H1 (cell line): ENCODE results near the gene PRKAR2A. TPM values are rescaled to one million over a fixed set of nuclear protein-coding genes. Genes with fewer than 3 reads are reported as not detected.

Source experiments
- CTCF ChIA-PET: fragments of 300-600 bp; sonication (Branson Sonifier 250); formaldehyde crosslinking; loops from one replicate; lab custom pipeline; 2021; ENCODE audit not compliant: partially characterized antibody; lab: Charles Lee
- POLR2A ChIA-PET: fragments of 300-600 bp; sonication (Branson Sonifier 250); formaldehyde crosslinking; loops from one replicate; lab custom pipeline; 2021; ENCODE audit warnings: inconsistent platforms; ENCODE audit not compliant: partially characterized antibody; lab: Charles Lee
- DNase-seq, 2 experiments: peaks; one replicate each; pipeline versions ENCODE4 v3.0.0 to v3.0.0-alpha.2; 2010 to 2022; ENCODE audit warnings: low spot score in 2 of 2, low read depth in 1 of 2, mixed read lengths in 1 of 2
- FAIRE-seq: peaks from 2 replicates; lab custom pipeline; 2011; peaks lifted over from hg19 to GRCh38; lab: Jason Lieb, UNC
- H2AFZ ChIP-seq: 2 replicates; pipeline ENCODE4 v1.8.1; 2012; ENCODE audit warnings: low read length, inconsistent platforms
- H2AK5ac ChIP-seq: 2 replicates; pipeline ENCODE4 v1.6.1; 2013; ENCODE audit warnings: low read depth, low read length
- H2BK120ac ChIP-seq: replicated peaks from 2 replicates; pipeline ENCODE3; 2013; ENCODE audit warnings: low read depth, low read length, inconsistent platforms
- H2BK12ac ChIP-seq: 2 replicates; pipeline ENCODE4 v1.6.1; 2013; ENCODE audit warnings: low read depth, low read length
- H2BK15ac ChIP-seq: 2 replicates; pipeline ENCODE4 v1.6.1; 2013; ENCODE audit warnings: low read length
- H2BK20ac ChIP-seq: 2 replicates; pipeline ENCODE4 v1.6.1; 2013; ENCODE audit warnings: low read length
- H2BK5ac ChIP-seq: 2 replicates; pipeline ENCODE4 v1.6.1; 2013; ENCODE audit warnings: low read depth, low read length
- H3K14ac ChIP-seq: 2 replicates; pipeline ENCODE4 v1.6.1; 2013; ENCODE audit warnings: inconsistent platforms; ENCODE audit not compliant: insufficient read length
- H3K18ac ChIP-seq: 2 replicates; pipeline ENCODE4 v1.6.1; 2013; ENCODE audit warnings: low read length; ENCODE audit errors: extremely low read depth
- H3K23ac ChIP-seq: 2 replicates; pipeline ENCODE4 v1.6.1; 2013; ENCODE audit warnings: inconsistent platforms; ENCODE audit not compliant: insufficient read length
- H3K23me2 ChIP-seq: 2 replicates; pipeline ENCODE4 v1.6.1; 2013; ENCODE audit warnings: low read depth, low read length
- H3K27ac ChIP-seq: 2 replicates; pipeline ENCODE4 v1.6.1; 2011; ENCODE audit warnings: low read depth, low read length, inconsistent platforms
- H3K27me3 ChIP-seq, 4 experiments: replicated peaks in 1 of 4; 1 replicate in 1 of 4; 2 replicates in 3 of 4; pipeline versions ENCODE4 v1.6.1 to v1.8.1; 2011 to 2013; ENCODE audit warnings: low read length in 3 of 4, mild to moderate bottlenecking in 3 of 4, inconsistent platforms in 2 of 4, mixed read lengths in 2 of 4, moderate library complexity in 1 of 4; ENCODE audit not compliant: control insufficient read depth in 3 of 4, insufficient read depth in 3 of 4; ENCODE audit errors: extremely low read depth in 1 of 4
- H3K36me3 ChIP-seq, 4 experiments: 2 replicates each; pipeline versions ENCODE4 v1.6.1 to v1.8.1; 2011 to 2013; ENCODE audit warnings: mild to moderate bottlenecking in 4 of 4, low read length in 3 of 4, moderate library complexity in 2 of 4, control low read depth in 1 of 4, inconsistent platforms in 1 of 4; ENCODE audit not compliant: insufficient read depth in 4 of 4, control insufficient read depth in 2 of 4
- H3K4ac ChIP-seq: replicated peaks from 2 replicates; pipeline ENCODE3; 2013; ENCODE audit warnings: low read length, low read depth, mixed read lengths, inconsistent platforms; ENCODE audit not compliant: insufficient read length
- H3K4me1 ChIP-seq, 4 experiments: replicated peaks in 1 of 4; 1 replicate in 1 of 4; 2 replicates in 3 of 4; pipeline versions ENCODE4 v1.6.1 to v1.8.1; 2011 to 2013; ENCODE audit warnings: low read length in 3 of 4, inconsistent platforms in 2 of 4, mixed read lengths in 1 of 4; ENCODE audit not compliant: insufficient read depth in 4 of 4, control insufficient read depth in 3 of 4
- H3K4me2 ChIP-seq, 2 experiments: 2 replicates each; pipeline versions ENCODE4 v1.6.1 to v1.8.1; 2011 to 2013; ENCODE audit warnings: low read depth in 2 of 2, low read length in 2 of 2, control low read depth in 1 of 2, inconsistent platforms in 1 of 2, mild to moderate bottlenecking in 1 of 2; ENCODE audit not compliant: insufficient read depth in 1 of 2
- H3K4me3 ChIP-seq, 4 experiments: fragments of 200-600, 300-600 bp in 1 of 4; sonication (generic), shearing (Covaris generic), sonication (Bioruptor Twin) in 1 of 4; 2 replicates each; pipeline versions ENCODE4 v1.5.1 to v1.8.1; 2011 to 2016; ENCODE audit warnings: low read length in 4 of 4, low read depth in 3 of 4, control low read depth in 2 of 4, inconsistent platforms in 2 of 4, mild to moderate bottlenecking in 2 of 4, mixed read lengths in 1 of 4, moderate library complexity in 1 of 4; ENCODE audit not compliant: insufficient read depth in 2 of 4; ENCODE audit errors: extremely low read depth in 1 of 4
- H3K56ac ChIP-seq: replicated peaks from 2 replicates; pipeline ENCODE3; 2013; ENCODE audit warnings: low read depth, mild to moderate bottlenecking, mixed read lengths, low read length, inconsistent platforms; ENCODE audit not compliant: insufficient read length
- H3K79me1 ChIP-seq: 2 replicates; pipeline ENCODE4 v1.6.1; 2013; ENCODE audit warnings: low read depth, low read length, control low read depth
- H3K79me2 ChIP-seq, 2 experiments: 2 replicates each; pipeline versions ENCODE4 v1.6.1 to v1.8.1; 2012 to 2013; ENCODE audit warnings: low read length in 2 of 2, mild to moderate bottlenecking in 2 of 2, inconsistent platforms in 1 of 2; ENCODE audit not compliant: insufficient read depth in 2 of 2, control insufficient read depth in 1 of 2
- H3K9ac ChIP-seq, 4 experiments: replicated peaks in 1 of 4; 1 replicate in 1 of 4; 2 replicates in 3 of 4; pipeline versions ENCODE4 v1.6.1 to v1.8.1; 2011 to 2013; ENCODE audit warnings: low read depth in 3 of 4, low read length in 3 of 4, control low read depth in 2 of 4, mild to moderate bottlenecking in 2 of 4, moderate library complexity in 2 of 4, inconsistent platforms in 1 of 4; ENCODE audit errors: extremely low read depth in 1 of 4
- H3K9me3 ChIP-seq, 2 experiments: 2 replicates each; pipeline versions ENCODE4 v1.6.1 to v1.8.1; 2012 to 2013; ENCODE audit warnings: mild to moderate bottlenecking in 2 of 2, moderate library complexity in 2 of 2, control low read depth in 1 of 2, inconsistent platforms in 1 of 2, low read depth in 1 of 2, low read length in 1 of 2, mixed read lengths in 1 of 2; ENCODE audit not compliant: insufficient read depth in 2 of 2
- H4K20me1 ChIP-seq, 2 experiments: replicated peaks in 1 of 2; 2 replicates each; pipeline versions ENCODE3 to v1.8.1; 2011 to 2013; ENCODE audit warnings: inconsistent platforms in 2 of 2, low read length in 2 of 2, mild to moderate bottlenecking in 1 of 2; ENCODE audit not compliant: insufficient read depth in 2 of 2, control insufficient read depth in 1 of 2
- H4K5ac ChIP-seq: 2 replicates; pipeline ENCODE4 v1.6.1; 2013; ENCODE audit warnings: low read length, low read depth, mixed read lengths, inconsistent platforms; ENCODE audit not compliant: insufficient read length
- H4K8ac ChIP-seq: 2 replicates; pipeline ENCODE4 v1.8.0; 2013; ENCODE audit warnings: mild to moderate bottlenecking, moderate library complexity, low read length, inconsistent platforms; ENCODE audit not compliant: insufficient read depth; ENCODE audit errors: extremely low read depth
- H4K91ac ChIP-seq: replicated peaks from 2 replicates; pipeline ENCODE3; 2013; ENCODE audit warnings: low read length, mixed read lengths, inconsistent platforms; ENCODE audit not compliant: insufficient read length
- BACH1 ChIP-seq: IDR thresholded peaks from 2 replicates; pipeline ENCODE4 v1.6.1; 2012; ENCODE audit warnings: low read length, improper control_type of control experiment
- CBX8 ChIP-seq: fragments of 300-800, 300-1000 bp; sonication (generic); IDR thresholded peaks from 2 replicates; pipeline ENCODE4 v1.7.1; 2016; ENCODE audit warnings: low read depth, low read length, borderline replicate concordance
- CHD1 ChIP-seq: IDR thresholded peaks from 2 replicates; pipeline ENCODE4 v1.6.1; 2012; ENCODE audit warnings: low read depth, low read length, improper control_type of control experiment
- EZH2 ChIP-seq: fragments of 200-600 bp; sonication (generic); IDR thresholded peaks from 2 replicates; pipeline ENCODE4 v1.7.1; 2012; ENCODE audit warnings: low read depth, mild to moderate bottlenecking, moderate library complexity, low read length, inconsistent platforms; ENCODE audit not compliant: severe bottlenecking
- FOSL1 ChIP-seq: IDR thresholded peaks from 2 replicates; pipeline ENCODE4 v1.6.1; 2011; ENCODE audit warnings: mild to moderate bottlenecking, low read depth, low read length, moderate library complexity; ENCODE audit not compliant: insufficient read depth
- GABPA ChIP-seq: IDR thresholded peaks from 2 replicates; pipeline ENCODE4 v1.6.1; 2011; ENCODE audit warnings: mild to moderate bottlenecking, low read length, moderate library complexity, borderline replicate concordance; ENCODE audit not compliant: insufficient read depth
- NANOG ChIP-seq: IDR thresholded peaks from 2 replicates; pipeline ENCODE4 v1.6.1; 2011; ENCODE audit warnings: low read length, low read depth, mild to moderate bottlenecking, inconsistent platforms; ENCODE audit not compliant: insufficient read depth, poor library complexity, severe bottlenecking
- PHF8 ChIP-seq: fragments of 200-600 bp; sonication (generic); conservative IDR thresholded peaks from 2 replicates; pipeline ENCODE4 v1.7.1; 2012; ENCODE audit warnings: low read depth, mild to moderate bottlenecking, inconsistent platforms, low read length, moderate library complexity
- POU5F1 ChIP-seq: IDR thresholded peaks from 2 replicates; pipeline ENCODE4 v1.6.1; 2011; ENCODE audit warnings: low read depth, mild to moderate bottlenecking, low read length, moderate library complexity
- SAP30 ChIP-seq: fragments of 300-600 bp; sonication (generic); IDR thresholded peaks from 2 replicates; pipeline ENCODE4 v1.7.1; 2012; ENCODE audit warnings: low read length, moderate library complexity, mild to moderate bottlenecking, inconsistent platforms; ENCODE audit not compliant: insufficient read depth, insufficient replicate concordance
- SP1 ChIP-seq: IDR thresholded peaks from 2 replicates; pipeline ENCODE4 v1.6.1; 2011; ENCODE audit warnings: low read depth, low read length
- SP2 ChIP-seq: IDR thresholded peaks from 2 replicates; pipeline ENCODE4 v1.6.1; 2012; ENCODE audit warnings: mild to moderate bottlenecking, low read length, inconsistent platforms
- ZNF274 ChIP-seq: IDR thresholded peaks from 2 replicates; pipeline ENCODE4 v1.7.0; 2012; ENCODE audit warnings: low read length, borderline replicate concordance; ENCODE audit errors: extremely low read depth
- WGBS, 2 experiments: shearing (Covaris generic) in 1 of 2; methylation state at CpG; one replicate each; pipeline versions ENCODE4 v1.1.6 to v1.1.7; 2013 to 2015; ENCODE audit warnings: low lambda C conversion rate in 2 of 2, mixed read lengths in 2 of 2, inconsistent platforms in 1 of 2, low coverage in 1 of 2, missing lambda C conversion rate in 1 of 2; ENCODE audit not compliant: insufficient replicate concordance in 2 of 2, insufficient coverage in 1 of 2, insufficient read length in 1 of 2; ENCODE audit errors: extremely low coverage in 1 of 2, missing lambda C conversion rate in 1 of 2; 5-methylcytosine and 5-hydroxymethylcytosine counted together
- polyA plus RNA-seq, 7 experiments: library from polyadenylated mRNA; depleted of rRNA in 3 of 7; stranded (reverse) in 5 of 7; unstranded in 2 of 7; fragments of >200 nt in 5 of 7; fragments of 200-250 nt in 2 of 7; gene quantifications; 1 replicate in 5 of 7; 2 replicates in 1 of 7; 4 replicates in 1 of 7; pipeline versions ENCODE4 v1.2.1 to v1.2.3, GENCODE V29; 2011 to 2013; ENCODE audit warnings: missing spikeins in 2 of 7, mixed read lengths in 2 of 7
- total RNA-seq: library from RNA; stranded (reverse); fragmentation: NEBNext Ultra II Directional; extraction: Animal tissue kit (Norgen Biotek cat#: 25700); gene quantifications from 2 replicates; pipeline ENCODE4 v1.2.1, GENCODE V29; 2021
- TF ChIP-seq, protein P1 (sequence below): IDR thresholded peaks from 2 replicates; pipeline ENCODE4 v1.6.1; 2012; ENCODE audit warnings: inconsistent platforms

The PRKAR2A gene
- total and polyA plus RNA-seq, 2 of the 8 experiments (the other 6 are each of a cell fraction or from before 2014, with no cell fraction given), result 6.3 to 42.4 TPM

DNA sequence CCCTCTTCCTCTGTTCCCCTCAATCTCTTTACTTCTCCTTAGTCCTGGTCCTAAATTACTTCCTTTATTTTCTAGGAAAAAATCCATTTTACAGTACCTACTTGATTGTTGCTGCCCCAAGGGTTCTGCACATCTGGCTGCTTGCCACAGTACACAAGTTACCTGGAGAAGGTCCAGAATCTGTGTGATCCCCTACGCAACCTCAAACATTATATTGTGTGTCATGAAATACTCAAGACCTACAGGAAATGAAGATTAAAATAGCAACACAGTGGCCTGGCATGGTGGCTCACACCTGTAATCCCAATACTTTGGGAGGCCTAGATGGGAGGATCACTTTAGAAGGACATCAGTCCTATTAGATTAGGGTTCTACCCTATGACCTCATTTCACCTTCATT lies 48.7 kb downstream of the PRKAR2A start:
- Histone ChIP-seq H3K36me3 (no peaks in the 10 kb centered on the region), H2BK12ac (no peak overlapping the region), H3K18ac (no peak overlapping the region), H2BK20ac (no peak overlapping the region), H3K4me3 (no peak overlapping the region), H4K20me1 (no peaks in the 10 kb centered on the region), H2BK15ac (no peak overlapping the region), H2BK120ac (no peak overlapping the region), H3K79me2 (no peaks in the 10 kb centered on the region), H3K23me2 (peaks cover 1% of the 10 kb centered on the region; the same call in 1 of the 2 replicates), H3K27me3 (no peaks in the 10 kb centered on the region), H3K79me1 (no peaks in the 10 kb centered on the region), H3K9ac (no peak overlapping the region; a peak in 1 of 7 replicates), H3K9me3 (no peaks in the 10 kb centered on the region), H3K27ac (no peak overlapping the region), H3K14ac (no peak overlapping the region), H2AFZ (no peak overlapping the region), H4K8ac (no peak overlapping the region), H4K91ac (no peak overlapping the region), H3K56ac (no peak overlapping the region), H3K4me1 (no peaks in the 10 kb centered on the region), H2BK5ac (no peak overlapping the region), H4K5ac (no peak overlapping the region), H2AK5ac (no peak overlapping the region), H3K23ac (no peak overlapping the region), H3K4me2 (no peak overlapping the region), H3K4ac (no peak overlapping the region)
- ChIA-PET POLR2A (no interaction called here), CTCF (interaction anchor here (1.4 kb wide), 1 partner anchor 12 kb away, joined by 3 read pairs; no protein-coding TSS in a partner anchor)
- no peak for FAIRE-seq
- WGBS, 2 experiments, result 92% methylated on average over 1 of the region's 1 CpG; no CpG with 5 or more reads in 1 of the 2 experiments
- DNase-seq, result no peak
- TF ChIP-seq SP2, result no peak
- no peak for TF ChIP-seq BACH1
- no peak for TF ChIP-seq CHD1
- TF ChIP-seq PHF8, result no peak
- TF ChIP-seq ZNF274, result no peak
- no peak for TF ChIP-seq SAP30
- TF ChIP-seq EZH2, result no peak
- TF ChIP-seq GABPA, result no peak
- TF ChIP-seq POU5F1, result no peak
- TF ChIP-seq, protein P1, sequence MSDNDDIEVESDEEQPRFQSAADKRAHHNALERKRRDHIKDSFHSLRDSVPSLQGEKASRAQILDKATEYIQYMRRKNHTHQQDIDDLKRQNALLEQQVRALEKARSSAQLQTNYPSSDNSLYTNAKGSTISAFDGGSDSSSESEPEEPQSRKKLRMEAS, result no peak
- no peak for TF ChIP-seq FOSL1
- no peak for TF ChIP-seq NANOG
- no peak for TF ChIP-seq CBX8
- TF ChIP-seq SP1, result no peak
